NB4 (cell line): Measurements from ENCODE around the gene PDE6G.

ENCODE experiments used
- CTCF ChIP-seq: IDR thresholded peaks from one replicate; pipeline ENCODE4 v1.5.1; 2012; ENCODE audit warnings: low read depth, low read length
- MYC ChIP-seq: IDR thresholded peaks from 2 replicates; pipeline ENCODE4 v1.6.1; 2011; ENCODE audit warnings: low read depth, low read length
- POLR2A ChIP-seq: IDR thresholded peaks from 2 replicates; pipeline ENCODE4 v1.6.1; 2011; ENCODE audit warnings: mild to moderate bottlenecking; ENCODE audit not compliant: insufficient read length; ENCODE audit errors: extremely low read depth

GRCh38 chr17:81640011-81640410 lies 16.3 kb downstream of the PDE6G start:
- no peak for TF ChIP-seq CTCF
- TF ChIP-seq POLR2A: no peak
- no peak for TF ChIP-seq MYC
